Measurements from ENCODE around the gene IER5L.

GRCh38 chr9:129197978-129198318 is 19.9 kb upstream of the IER5L start:
- TF ChIP-seq POLR2A (IDR thresholded peaks at IDR 0.05; ENCODE audit: low read depth, low read length) (no peak), POLR2AphosphoS5 (IDR thresholded peaks at IDR 0.05; ENCODE audit: low read depth, low read length) (no peak)
